Endothelial cell of umbilical vein (primary cell): Measurements from ENCODE around the gene C1orf52. TPM values are rescaled to one million over a fixed set of nuclear protein-coding genes. Genes with fewer than 3 reads are reported as not detected.

Source experiments
- BruUV-seq: library from RNA; stranded (reverse); fragments of 400-500 nt; replicated peaks from 2 replicates; lab custom pipeline; 2021; lab: Mats Ljungman, UMichigan
- CTCF ChIA-PET: fragments of 300-600, 350-600 bp; sonication (Branson Sonifier 250); formaldehyde crosslinking; loops from one replicate; lab custom pipeline; 2021; ENCODE audit warnings: antibody characterized with exemption, inconsistent platforms; lab: Charles Lee
- POLR2A ChIA-PET: fragments of 300-600, 350-600 bp; sonication (Branson Sonifier 250); formaldehyde crosslinking; loops from one replicate; lab custom pipeline; 2021; ENCODE audit warnings: antibody characterized with exemption, inconsistent platforms; lab: Charles Lee
- DNase-seq: peaks from one replicate; pipeline ENCODE4 v3.0.0-alpha.2; 2011; ENCODE audit warnings: low read depth, low spot score
- FAIRE-seq: peaks from 2 replicates; lab custom pipeline; 2011; peaks lifted over from hg19 to GRCh38; lab: Jason Lieb, UNC
- H2AFZ ChIP-seq: 2 replicates; pipeline ENCODE4 v1.6.0; 2012; ENCODE audit warnings: low read depth, low read length, control low read depth, inconsistent platforms
- H3K27ac ChIP-seq: 2 replicates; pipeline ENCODE4 v1.5.1; 2011; ENCODE audit warnings: low read depth, mild to moderate bottlenecking, control low read depth, low read length, moderate library complexity; ENCODE audit not compliant: insufficient read depth
- H3K27me3 ChIP-seq, 2 experiments: 2 replicates each; pipeline versions ENCODE4 v1.6.0 to v1.6.1; 2011; ENCODE audit warnings: low read length in 2 of 2, mixed read lengths in 1 of 2; ENCODE audit not compliant: control insufficient read depth in 2 of 2, insufficient read depth in 2 of 2
- H3K36me3 ChIP-seq, 2 experiments: 2 replicates in 1 of 2; 3 replicates in 1 of 2; pipeline ENCODE4 v1.5.1; 2011; ENCODE audit warnings: low read length in 2 of 2, mild to moderate bottlenecking in 1 of 2, moderate library complexity in 1 of 2; ENCODE audit not compliant: control insufficient read depth in 2 of 2, insufficient read depth in 2 of 2; ENCODE audit errors: extremely low read depth in 1 of 2
- H3K4me1 ChIP-seq: 3 replicates; pipeline ENCODE4 v1.5.1; 2011; ENCODE audit warnings: mild to moderate bottlenecking, low read length; ENCODE audit not compliant: control insufficient read depth, insufficient read depth; ENCODE audit errors: extremely low read depth
- H3K4me2 ChIP-seq: 2 replicates; pipeline ENCODE4 v1.6.1; 2011; ENCODE audit warnings: low read length, control low read depth, mixed read lengths; ENCODE audit not compliant: insufficient read depth
- H3K4me3 ChIP-seq, 3 experiments: fragments of 200-600 bp in 1 of 3; sonication (generic), shearing (Covaris generic) in 1 of 3; replicated peaks in 1 of 3; 2 replicates each; pipeline ENCODE4 v1.5.1; 2011 to 2016; ENCODE audit warnings: control low read depth in 3 of 3, low read length in 3 of 3, mild to moderate bottlenecking in 2 of 3, inconsistent platforms in 1 of 3, low read depth in 1 of 3, moderate library complexity in 1 of 3; ENCODE audit not compliant: insufficient read depth in 1 of 3
- H3K79me2 ChIP-seq: 2 replicates; pipeline ENCODE4 v1.6.0; 2012; ENCODE audit warnings: low read length, inconsistent platforms; ENCODE audit not compliant: control insufficient read depth, insufficient read depth
- H3K9ac ChIP-seq: replicated peaks from 2 replicates; pipeline ENCODE3; 2011; ENCODE audit warnings: low read length, control low read depth; ENCODE audit not compliant: insufficient read depth; ENCODE audit errors: extremely low read depth
- H3K9me1 ChIP-seq: replicated peaks from 3 replicates; pipeline ENCODE4 v1.6.0; 2011; ENCODE audit warnings: mild to moderate bottlenecking, low read length; ENCODE audit not compliant: control insufficient read depth, insufficient read depth; ENCODE audit errors: extremely low read depth
- H3K9me3 ChIP-seq: replicated peaks from 2 replicates; pipeline ENCODE4 v1.5.1; 2012; ENCODE audit warnings: low read length, inconsistent platforms; ENCODE audit not compliant: control insufficient read depth, insufficient read depth
- H4K20me1 ChIP-seq: replicated peaks from 2 replicates; pipeline ENCODE3; 2011; ENCODE audit warnings: mild to moderate bottlenecking, low read length; ENCODE audit not compliant: control insufficient read depth, insufficient read depth; ENCODE audit errors: extremely low read depth
- EZH2 ChIP-seq: IDR thresholded peaks from 2 replicates; pipeline ENCODE4 v1.6.1; 2012; ENCODE audit warnings: borderline replicate concordance, low read depth, mild to moderate bottlenecking, moderate library complexity, low read length, inconsistent platforms; ENCODE audit not compliant: severe bottlenecking
- FOS ChIP-seq: IDR thresholded peaks from 2 replicates; pipeline ENCODE4 v1.6.1; 2011; ENCODE audit warnings: mild to moderate bottlenecking, low read length, moderate library complexity, borderline replicate concordance; ENCODE audit not compliant: insufficient read depth
- GATA2 ChIP-seq: IDR thresholded peaks from 2 replicates; pipeline ENCODE4 v1.7.0; 2011; ENCODE audit warnings: low read depth, mild to moderate bottlenecking, moderate library complexity, mixed read lengths, low read length; ENCODE audit not compliant: insufficient read length, insufficient read depth
- JUN ChIP-seq: IDR thresholded peaks from 2 replicates; pipeline ENCODE4 v1.6.1; 2011; ENCODE audit warnings: borderline replicate concordance, low read depth; ENCODE audit not compliant: insufficient read length, insufficient read depth
- MYC ChIP-seq: IDR thresholded peaks from one replicate; pipeline ENCODE4 v1.6.1; 2011; ENCODE audit warnings: mild to moderate bottlenecking, low read depth, low read length
- POLR2A ChIP-seq: IDR thresholded peaks from 2 replicates; pipeline ENCODE4 v1.6.1; 2012; ENCODE audit warnings: low read depth, mild to moderate bottlenecking, control low read depth, low read length
- POLR2AphosphoS5 ChIP-seq: IDR thresholded peaks from 2 replicates; pipeline ENCODE4 v1.6.1; 2012; ENCODE audit warnings: low read depth, mild to moderate bottlenecking, control low read depth, low read length, moderate library complexity; ENCODE audit not compliant: insufficient read depth
- dilution Hi-C: fragments of 300-500 bp; cut with MboI; formaldehyde crosslinking; loops from one replicate; pipeline ENCODE4 v1.15.0; 2019; ENCODE audit warnings: low sequenced_read_pairs; ENCODE audit not compliant: extremely low pct_ligation_motif_present
- intact Hi-C: fragments of 100-400 bp; cut with micrococcal nuclease; formaldehyde crosslinking; loops from one replicate; pipeline ENCODE4 v1.10.0; 2022
- polyA plus RNA-seq, 4 experiments: library from polyadenylated mRNA; depleted of rRNA in 3 of 4; stranded (reverse) in 3 of 4; unstranded in 1 of 4; fragments of >200 nt; gene quantifications; 2 replicates each; pipeline versions ENCODE4 v1.2.1 to v1.2.3, GENCODE V29; 2011 to 2012; ENCODE audit warnings: missing spikeins in 1 of 4
- total RNA-seq: library from RNA; stranded (reverse); gene quantifications from 2 replicates; pipeline ENCODE4 v1.2.3, GENCODE V29; 2021
- TF ChIP-seq, protein P1 (sequence below): IDR thresholded peaks from 2 replicates; pipeline ENCODE4 v1.6.1; 2011; ENCODE audit not compliant: insufficient read depth, insufficient read length
- TF ChIP-seq, protein P2 (sequence below), 2 donors: IDR thresholded peaks; 1 replicate in 1 of 2; 2 replicates in 1 of 2; pipeline ENCODE4 v1.5.1; 2011; ENCODE audit warnings: low read length in 2 of 2, mild to moderate bottlenecking in 2 of 2, moderate library complexity in 2 of 2, control low read depth in 1 of 2, inconsistent platforms in 1 of 2, low read depth in 1 of 2; ENCODE audit not compliant: insufficient read depth in 1 of 2; ENCODE audit errors: extremely low read depth in 1 of 2

Gene C1orf52
- total and polyA plus RNA-seq, 2 donors (not counting 3 experiments of a cell fraction or from before 2014, with no cell fraction given), result 22.7 to 26.7 TPM

DNA sequence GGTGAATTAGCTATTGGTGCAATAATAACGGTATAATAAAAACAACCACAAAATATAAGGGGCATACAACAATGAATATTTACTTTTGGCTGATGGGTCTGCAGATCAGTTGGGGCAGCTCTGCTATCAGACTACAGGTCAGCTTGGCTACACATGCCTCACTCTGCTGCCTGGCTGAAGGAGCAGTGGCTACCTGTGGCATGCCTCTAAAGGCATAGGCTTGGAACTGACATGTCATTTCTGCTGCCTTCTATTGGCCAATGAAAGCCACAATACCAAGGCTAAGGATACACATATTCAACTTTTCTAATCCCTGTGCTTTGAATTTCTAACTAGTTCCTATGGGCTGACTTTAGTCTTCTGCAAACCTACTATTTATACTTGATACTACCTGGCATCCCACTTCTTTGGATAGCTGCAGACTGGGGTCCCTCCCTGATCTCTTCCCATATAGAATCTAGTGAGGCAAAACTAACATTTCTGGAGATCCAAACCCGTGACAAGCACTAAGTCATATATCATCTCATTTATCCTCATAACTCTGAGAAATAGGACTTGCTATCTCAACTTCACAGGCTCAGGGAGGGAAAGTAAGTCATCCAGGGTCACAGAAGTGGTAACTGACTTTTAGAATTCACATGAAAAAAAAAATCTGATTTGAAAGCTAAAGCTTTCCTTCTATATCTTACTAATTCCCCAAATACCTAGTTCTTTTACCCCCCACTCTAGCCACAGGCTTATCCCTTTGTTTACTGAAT is 39.4 kb downstream of the C1orf52 start:
- CTCF ChIA-PET, result no interaction called here
- Histone ChIP-seq H2AFZ (no peak overlapping the region), H3K27ac (no peak overlapping the region), H3K4me1 (no peaks in the 10 kb centered on the region), H3K9me1 (no peaks in the 10 kb centered on the region), H4K20me1 (no peaks in the 10 kb centered on the region), H3K4me3 (no peak overlapping the region), H3K9ac (no peak overlapping the region), H3K27me3 (peaks cover 26 to 29% of the 10 kb centered on the region in 2 experiments), H3K4me2 (no peak overlapping the region), H3K79me2 (no peaks in the 10 kb centered on the region), H3K36me3 (no peaks in the 10 kb centered on the region), H3K9me3 (no peaks in the 10 kb centered on the region)
- no TSS peak for BruUV-seq
- TF ChIP-seq, protein P1, sequence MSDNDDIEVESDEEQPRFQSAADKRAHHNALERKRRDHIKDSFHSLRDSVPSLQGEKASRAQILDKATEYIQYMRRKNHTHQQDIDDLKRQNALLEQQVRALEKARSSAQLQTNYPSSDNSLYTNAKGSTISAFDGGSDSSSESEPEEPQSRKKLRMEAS, result no peak
- TF ChIP-seq, protein P2, sequence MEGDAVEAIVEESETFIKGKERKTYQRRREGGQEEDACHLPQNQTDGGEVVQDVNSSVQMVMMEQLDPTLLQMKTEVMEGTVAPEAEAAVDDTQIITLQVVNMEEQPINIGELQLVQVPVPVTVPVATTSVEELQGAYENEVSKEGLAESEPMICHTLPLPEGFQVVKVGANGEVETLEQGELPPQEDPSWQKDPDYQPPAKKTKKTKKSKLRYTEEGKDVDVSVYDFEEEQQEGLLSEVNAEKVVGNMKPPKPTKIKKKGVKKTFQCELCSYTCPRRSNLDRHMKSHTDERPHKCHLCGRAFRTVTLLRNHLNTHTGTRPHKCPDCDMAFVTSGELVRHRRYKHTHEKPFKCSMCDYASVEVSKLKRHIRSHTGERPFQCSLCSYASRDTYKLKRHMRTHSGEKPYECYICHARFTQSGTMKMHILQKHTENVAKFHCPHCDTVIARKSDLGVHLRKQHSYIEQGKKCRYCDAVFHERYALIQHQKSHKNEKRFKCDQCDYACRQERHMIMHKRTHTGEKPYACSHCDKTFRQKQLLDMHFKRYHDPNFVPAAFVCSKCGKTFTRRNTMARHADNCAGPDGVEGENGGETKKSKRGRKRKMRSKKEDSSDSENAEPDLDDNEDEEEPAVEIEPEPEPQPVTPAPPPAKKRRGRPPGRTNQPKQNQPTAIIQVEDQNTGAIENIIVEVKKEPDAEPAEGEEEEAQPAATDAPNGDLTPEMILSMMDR (IDR thresholded peaks at IDR 0.05; ENCODE audit: extremely low read depth in 1 of 2, insufficient read depth in 1 of 2, low read depth in 1 of 2, low read length in 2 of 2), result no peak
- TF ChIP-seq POLR2AphosphoS5, result no peak
- no peak for TF ChIP-seq EZH2
- TF ChIP-seq MYC, result no peak
- no peak for TF ChIP-seq POLR2A
- no peak for TF ChIP-seq JUN
- TF ChIP-seq GATA2, result no peak
- TF ChIP-seq FOS, result no peak
- POLR2A ChIA-PET, result no interaction called here
- DNase-seq, result no peak
- intact Hi-C loops (no loop called here), dilution Hi-C loops (no loop called here)
- no peak for FAIRE-seq
